ENCODE measurements around the gene PPP1R9B. TPM values are rescaled to one million over a fixed set of nuclear protein-coding genes. Genes with fewer than 3 reads are reported as not detected.

PPP1R9B gene
- total and polyA plus RNA-seq, 2 donors (not counting 1 experiment from before 2014, with no cell fraction given) = 80.7 to 220 TPM

- peak overlapping the region; percentile 99 for H3K4me3 Mint-ChIP-seq
- DNase-seq (peak; percentile 33), ATAC-seq (ENCODE audit: low read depth) (no peak)
- ChIA-PET CTCF (interaction anchor here (1.3 to 1.8 kb wide), 2 partner anchors 9 to 56 kb away, joined by 4 to 7 read pairs; no protein-coding TSS in a partner anchor), POLR2A (no interaction called here)
- peak overlapping the region; percentile 100 for H3K4me2 ChIP-seq (replicated peaks; ENCODE audit: low read depth, low read length, poor library complexity, severe bottlenecking)
- TF ChIP-seq CTCF (IDR thresholded peaks at IDR 0.05) (no peak), EZH2 (IDR thresholded peaks at IDR 0.05; ENCODE audit: borderline replicate concordance, insufficient read depth, low read depth, low read length, poor library complexity, severe bottlenecking) (no peak)
- H3K36me3 ChIP-seq (replicated peaks in 1 of 2; ENCODE audit: control extremely low read depth in 1 of 2, control insufficient read depth in 1 of 2, extremely low read depth in 1 of 2, insufficient read depth in 2 of 2, low read length in 1 of 2) = peaks cover 0 to 30% of the 10 kb centered on the region in 2 experiments
- H3K9me3 ChIP-seq (ENCODE audit: control extremely low read depth in 1 of 3, control insufficient read depth in 2 of 3, insufficient read depth in 1 of 3, low read length in 2 of 3) = no peaks in the 10 kb centered on the region
- no peaks in the 10 kb centered on the region for H3K9me3 Mint-ChIP-seq (ENCODE audit: insufficient read depth)
- H3K79me2 ChIP-seq (ENCODE audit: control insufficient read depth, insufficient read depth, low read length) = peaks cover 13% of the 10 kb centered on the region
- peaks cover 0 to 3% (median 0%) of the 10 kb centered on the region in 4 experiments for H3K27me3 ChIP-seq (replicated peaks in 1 of 4; ENCODE audit: control extremely low read depth in 1 of 4, control insufficient read depth in 3 of 4, insufficient read depth in 4 of 4, low read length in 3 of 4)
- 55% methylated on average over 6 of the region's 6 CpGs for WGBS (ENCODE audit: insufficient coverage)
- intact Hi-C loops (cut with micrococcal nuclease) = loop anchor here (10.0 kb wide), 1 partner anchor 279 kb away; the partner anchor contains the start of genes EME1 and MRPL27
- peak overlapping the region; percentile 94 for H3K27ac Mint-ChIP-seq
- peaks cover 6% of the 10 kb centered on the region for H4K20me1 ChIP-seq (ENCODE audit: control insufficient read depth, insufficient read depth, low read length, poor library complexity, severe bottlenecking)
- H3K27me3 Mint-ChIP-seq = no peaks in the 10 kb centered on the region
- H3K4me1 ChIP-seq (ENCODE audit: control insufficient read depth in 2 of 2, insufficient read depth in 2 of 2, low read length in 2 of 2) = peaks cover 8 to 20% of the 10 kb centered on the region in 2 donors
- H2AFZ ChIP-seq (ENCODE audit: insufficient read depth, low read depth, low read length, poor library complexity, severe bottlenecking) = no peak overlapping the region
- H3K27ac ChIP-seq (ENCODE audit: low read length in 2 of 2) = no peak overlapping the region
- peaks cover 27% of the 10 kb centered on the region for H3K4me1 Mint-ChIP-seq
- H3K9ac ChIP-seq (ENCODE audit: low read length) = peak overlapping the region; percentile 87
- H3K4me3 ChIP-seq (ENCODE audit: control extremely low read depth in 1 of 5, extremely low read depth in 1 of 5, insufficient read depth in 1 of 5, low read depth in 2 of 5, low read length in 4 of 5) = peak overlapping the region in 3 of 5 experiments; percentile 78 to 95 (median 89)
Observed at GRCh38 chr17:50096092-50096491, 54.4 kb downstream of the PPP1R9B start.

- peaks cover 8 to 20% of the 10 kb centered on the region in 2 donors for H3K4me1 ChIP-seq (ENCODE audit: control insufficient read depth in 2 of 2, insufficient read depth in 2 of 2, low read length in 2 of 2)
- ATAC-seq (ENCODE audit: low read depth) (no peak), DNase-seq (peak; percentile 45)
- TF ChIP-seq EZH2 (IDR thresholded peaks at IDR 0.05; ENCODE audit: borderline replicate concordance, insufficient read depth, low read depth, low read length, poor library complexity, severe bottlenecking) (no peak), CTCF (IDR thresholded peaks at IDR 0.05) (no peak)
- H3K27me3 ChIP-seq (replicated peaks in 1 of 4; ENCODE audit: control extremely low read depth in 1 of 4, control insufficient read depth in 3 of 4, insufficient read depth in 4 of 4, low read length in 3 of 4) = peaks cover 0 to 3% (median 0%) of the 10 kb centered on the region in 4 experiments
- no peaks in the 10 kb centered on the region for H3K9me3 Mint-ChIP-seq (ENCODE audit: insufficient read depth)
- H3K27ac ChIP-seq (ENCODE audit: low read length in 2 of 2) = peak overlapping the region in 1 of 2 donors; percentile 77
- peaks cover 6% of the 10 kb centered on the region for H4K20me1 ChIP-seq (ENCODE audit: control insufficient read depth, insufficient read depth, low read length, poor library complexity, severe bottlenecking)
- H2AFZ ChIP-seq (ENCODE audit: insufficient read depth, low read depth, low read length, poor library complexity, severe bottlenecking) = peak overlapping the region; percentile 86
- no peaks in the 10 kb centered on the region for H3K9me3 ChIP-seq (ENCODE audit: control extremely low read depth in 1 of 3, control insufficient read depth in 2 of 3, insufficient read depth in 1 of 3, low read length in 2 of 3)
- peak overlapping the region; percentile 94 for H3K27ac Mint-ChIP-seq
- intact Hi-C loops (cut with micrococcal nuclease) = loop anchor here (1.0 to 10.0 kb wide), 4 partner anchors 21 to 387 kb away; partner anchors contain the start of genes EME1 and MRPL27
- H3K4me1 Mint-ChIP-seq = peaks cover 27% of the 10 kb centered on the region
- 1% methylated on average over 11 of the region's 12 CpGs for WGBS (ENCODE audit: insufficient coverage)
- H3K4me3 Mint-ChIP-seq = peak overlapping the region; percentile 99
- POLR2A ChIA-PET = interaction anchor here (2.0 kb wide), 1 partner anchor 52 kb away, joined by 5 read pairs; no protein-coding TSS in a partner anchor
- H3K4me2 ChIP-seq (replicated peaks; ENCODE audit: low read depth, low read length, poor library complexity, severe bottlenecking) = peak overlapping the region; percentile 100
- H3K36me3 ChIP-seq (replicated peaks in 1 of 2; ENCODE audit: control extremely low read depth in 1 of 2, control insufficient read depth in 1 of 2, extremely low read depth in 1 of 2, insufficient read depth in 2 of 2, low read length in 1 of 2) = peaks cover 0 to 26% of the 10 kb centered on the region in 2 experiments
- H3K27me3 Mint-ChIP-seq = no peaks in the 10 kb centered on the region
- peaks cover 13% of the 10 kb centered on the region for H3K79me2 ChIP-seq (ENCODE audit: control insufficient read depth, insufficient read depth, low read length)
- peak overlapping the region; percentile 87 for H3K9ac ChIP-seq (ENCODE audit: low read length)
- peak overlapping the region; percentile 21 to 95 (median 78) for H3K4me3 ChIP-seq (ENCODE audit: control extremely low read depth in 1 of 5, extremely low read depth in 1 of 5, insufficient read depth in 1 of 5, low read depth in 2 of 5, low read length in 4 of 5)
- CTCF ChIA-PET = interaction anchor here (1.3 to 1.8 kb wide), 2 partner anchors 8 to 56 kb away, joined by 4 to 7 read pairs; no protein-coding TSS in a partner anchor
Observed at GRCh38 chr17:50095626-50096037, 54.8 kb downstream of the PPP1R9B start.
